Liver (tissue), 9 donors: ENCODE data around the gene NKAIN1. TPM values are rescaled to one million over a fixed set of nuclear protein-coding genes. Genes with fewer than 3 reads are reported as not detected.
A peak's percentile ranks its signal among the peaks of the same experiment; 100 is the strongest.
"Not testable (repeated sequence)": the region's sequence is repeated elsewhere in the genome, so short reads cannot be mapped to it uniquely, and the experiment has no call there.

ENCODE experiments used
- DNase-seq: peaks from one replicate; pipeline ENCODE4 v3.0.0-alpha.2; 2017; ENCODE audit warnings: low spot score
- H3K27ac ChIP-seq, 2 donors: one replicate each; pipeline ENCODE4 v1.7.0; 2013; ENCODE audit warnings: inconsistent platforms in 2 of 2, low read length in 2 of 2, control low read depth in 1 of 2, low read depth in 1 of 2, mild to moderate bottlenecking in 1 of 2
- H3K27me3 ChIP-seq, 4 donors: one replicate each; pipeline versions ENCODE4 v1.6.1 to v1.7.0; 2013; ENCODE audit warnings: low read length in 3 of 4, inconsistent platforms in 1 of 4, mild to moderate bottlenecking in 1 of 4, moderate library complexity in 1 of 4; ENCODE audit not compliant: control insufficient read depth in 4 of 4, insufficient read depth in 4 of 4
- H3K36me3 ChIP-seq, 4 donors: one replicate each; pipeline versions ENCODE4 v1.6.1 to v1.7.0; 2013; ENCODE audit warnings: low read length in 3 of 4, mild to moderate bottlenecking in 3 of 4, low read depth in 1 of 4, moderate library complexity in 1 of 4; ENCODE audit not compliant: control insufficient read depth in 4 of 4, insufficient read depth in 3 of 4
- H3K4me1 ChIP-seq, 4 donors: one replicate each; pipeline versions ENCODE4 v1.6.1 to v1.7.0; 2013; ENCODE audit warnings: low read length in 3 of 4, mild to moderate bottlenecking in 3 of 4, moderate library complexity in 1 of 4; ENCODE audit not compliant: control insufficient read depth in 4 of 4, insufficient read depth in 4 of 4
- H3K4me3 ChIP-seq, 3 donors: one replicate each; pipeline versions ENCODE4 v1.6.1 to v1.7.0; 2013; ENCODE audit warnings: low read length in 3 of 3, control low read depth in 1 of 3, low read depth in 1 of 3, mild to moderate bottlenecking in 1 of 3
- H3K9ac ChIP-seq, 2 donors: one replicate each; pipeline ENCODE4 v1.7.0; 2013; ENCODE audit warnings: low read length in 2 of 2, mild to moderate bottlenecking in 2 of 2, moderate library complexity in 2 of 2, control low read depth in 1 of 2, low read depth in 1 of 2
- H3K9me3 ChIP-seq, 4 donors: one replicate each; pipeline versions ENCODE4 v1.6.1 to v1.7.0; 2013; ENCODE audit warnings: low read length in 3 of 4; ENCODE audit not compliant: control insufficient read depth in 4 of 4
- EGR1 ChIP-seq, 2 donors: IDR thresholded peaks; 2 replicates each; pipeline ENCODE4 v1.6.1; 2016 to 2018; ENCODE audit warnings: antibody characterized with exemption in 2 of 2, low read depth in 2 of 2
- FOXA1 ChIP-seq: IDR thresholded peaks from 2 replicates; pipeline ENCODE4 v1.6.1; 2016; ENCODE audit warnings: antibody characterized with exemption
- FOXA2 ChIP-seq: IDR thresholded peaks from 2 replicates; pipeline ENCODE4 v1.6.1; 2016; ENCODE audit warnings: antibody characterized with exemption
- GABPA ChIP-seq, 2 donors: IDR thresholded peaks in 1 of 2; conservative IDR thresholded peaks in 1 of 2; 2 replicates each; pipeline ENCODE4 v1.6.1; 2016; ENCODE audit warnings: antibody characterized with exemption in 2 of 2, mild to moderate bottlenecking in 1 of 2, moderate library complexity in 1 of 2
- HNF4G ChIP-seq: IDR thresholded peaks from 2 replicates; pipeline ENCODE4 v1.6.1; 2016; ENCODE audit warnings: antibody characterized with exemption
- JUND ChIP-seq, 2 donors: IDR thresholded peaks; 2 replicates each; pipeline ENCODE4 v1.6.1; 2016; ENCODE audit warnings: antibody characterized with exemption in 2 of 2
- NR2F2 ChIP-seq: IDR thresholded peaks from 2 replicates; pipeline ENCODE4 v1.6.1; 2016; ENCODE audit warnings: antibody characterized with exemption
- RAD21 ChIP-seq, 2 donors: IDR thresholded peaks; 2 replicates each; pipeline ENCODE4 v1.6.1; 2016; ENCODE audit warnings: antibody characterized with exemption in 2 of 2, mild to moderate bottlenecking in 2 of 2
- RXRA ChIP-seq, 2 donors: IDR thresholded peaks; 2 replicates each; pipeline ENCODE4 v1.6.1; 2017 to 2018; ENCODE audit warnings: antibody characterized with exemption in 2 of 2, mild to moderate bottlenecking in 1 of 2
- SP1 ChIP-seq: IDR thresholded peaks from 2 replicates; pipeline ENCODE4 v1.6.1; 2018; ENCODE audit warnings: antibody characterized with exemption, mild to moderate bottlenecking
- TAF1 ChIP-seq: conservative IDR thresholded peaks from 2 replicates; pipeline ENCODE4 v1.6.1; 2016; ENCODE audit warnings: antibody characterized with exemption, mild to moderate bottlenecking
- YY1 ChIP-seq: IDR thresholded peaks from 2 replicates; pipeline ENCODE4 v1.6.1; 2016; ENCODE audit warnings: antibody characterized with exemption, mild to moderate bottlenecking
- WGBS: extraction: QIAGEN DNeasy Blood & Tissue Kit; methylation state at CpG from one replicate; pipeline ENCODE4 v1.1.7; 2013; 5-methylcytosine and 5-hydroxymethylcytosine counted together
- polyA plus RNA-seq, 2 donors: library from polyadenylated mRNA; stranded (reverse) in 1 of 2; unstranded in 1 of 2; fragments of 200-250 nt in 1 of 2; fragments of >200 nt in 1 of 2; fragmentation: Nextera tagmentation in 1 of 2; extraction: Ambion mirVana in 1 of 2; gene quantifications; one replicate each; pipeline versions ENCODE4 v1.2.1 to v1.2.3, GENCODE V29; 2013 to 2015
- total RNA-seq, 2 donors: library from RNA; depleted of rRNA; stranded (reverse); fragments of >200 nt; gene quantifications; one replicate each; pipeline ENCODE4 v1.2.3, GENCODE V29; 2014
- TF ChIP-seq, protein P1 (sequence below): fragments of 150-350 bp; IDR thresholded peaks from 2 replicates; pipeline ENCODE4 v1.5.1; 2017; ENCODE audit warnings: improper control_type of control experiment, low read depth, low read length; ENCODE audit not compliant: missing input control
- TF ChIP-seq, protein P2 (sequence below): IDR thresholded peaks from 2 replicates; pipeline ENCODE4 v1.6.1; 2016; ENCODE audit warnings: antibody characterized with exemption
- TF ChIP-seq, protein P3 (sequence below): IDR thresholded peaks from 2 replicates; pipeline ENCODE4 v1.6.1; 2016; ENCODE audit warnings: antibody characterized with exemption, mild to moderate bottlenecking
- TF ChIP-seq, protein P4 (sequence below): IDR thresholded peaks from 2 replicates; pipeline ENCODE4 v1.6.1; 2016; ENCODE audit warnings: antibody characterized with exemption
- TF ChIP-seq, protein P5 (sequence below): IDR thresholded peaks from 2 replicates; pipeline ENCODE4 v1.6.1; 2016; ENCODE audit warnings: antibody characterized with exemption
- donor health status: healthy.
- donor health status: healthy.
- donor health status: healthy.
- donor health status: healthy.
- donor health status: healthy.

NKAIN1 gene
- total RNA-seq (not detected), polyA plus RNA-seq (not detected)

DNA sequence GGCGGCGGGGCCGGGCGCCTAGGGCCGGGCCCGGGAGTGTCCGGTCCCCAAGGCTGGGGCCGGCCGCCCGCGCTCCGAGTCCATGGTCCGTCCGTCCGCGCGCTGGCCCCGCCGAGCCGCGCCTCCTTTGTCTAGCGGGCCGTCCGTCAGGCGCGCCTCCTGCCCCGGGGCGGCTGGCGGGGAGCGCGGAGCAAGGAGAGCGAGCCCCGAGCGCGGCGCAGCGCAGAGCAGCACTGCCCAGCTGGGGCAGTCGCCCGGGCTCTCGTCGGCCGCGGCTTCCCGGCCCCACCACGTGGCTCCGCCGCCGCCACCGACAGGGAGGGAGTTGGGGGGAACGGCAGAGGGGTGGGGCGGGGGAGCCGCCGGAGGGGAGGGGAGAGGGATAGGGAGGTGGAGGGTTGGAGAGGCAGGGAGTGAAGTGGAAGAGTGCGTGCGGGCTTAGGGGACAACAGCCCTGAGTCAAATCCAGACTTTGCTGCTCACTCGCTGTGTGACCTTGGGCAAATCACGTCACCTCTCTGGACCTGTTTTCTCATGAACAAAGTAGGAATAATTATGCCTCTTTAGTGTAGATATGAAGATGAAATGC, at the start of gene NKAIN1:
Gene NKAIN1 (minus strand): TSS at position 235 of the 589 bp plus-strand sequence. CDS start 340 bp downstream, outside the sequence.
- no peak for DNase-seq
- no peaks in the 10 kb centered on the region for H3K36me3 ChIP-seq
- H3K27me3 ChIP-seq: peaks cover 0 to 15% (median 10%) of the 10 kb centered on the region in 4 donors
- H3K4me1 ChIP-seq: peaks cover 4 to 13% (median 7%) of the 10 kb centered on the region in 4 donors
- whole genome bisulfite sequencing: 2% methylated on average over 57 of the region's 57 CpGs
- H3K9me3 ChIP-seq: no peaks in the 10 kb centered on the region
- no peak within 1 kb of the TSS for H3K27ac ChIP-seq
- TF ChIP-seq YY1 (no peak), NR2F2 (no peak), HNF4G (no peak), RXRA (IDR thresholded peaks at IDR 0.05) (no peak), SP1 (no peak), GABPA (IDR thresholded peaks at IDR 0.05 in 1 of 2, conservative IDR thresholded peaks at IDR 0.05 in 1 of 2) (no peak), JUND (IDR thresholded peaks at IDR 0.05) (no peak), EGR1 (IDR thresholded peaks at IDR 0.05; ENCODE audit: low read depth in 2 of 2) (no peak), FOXA2 (no peak)
- TF ChIP-seq, protein P1, sequence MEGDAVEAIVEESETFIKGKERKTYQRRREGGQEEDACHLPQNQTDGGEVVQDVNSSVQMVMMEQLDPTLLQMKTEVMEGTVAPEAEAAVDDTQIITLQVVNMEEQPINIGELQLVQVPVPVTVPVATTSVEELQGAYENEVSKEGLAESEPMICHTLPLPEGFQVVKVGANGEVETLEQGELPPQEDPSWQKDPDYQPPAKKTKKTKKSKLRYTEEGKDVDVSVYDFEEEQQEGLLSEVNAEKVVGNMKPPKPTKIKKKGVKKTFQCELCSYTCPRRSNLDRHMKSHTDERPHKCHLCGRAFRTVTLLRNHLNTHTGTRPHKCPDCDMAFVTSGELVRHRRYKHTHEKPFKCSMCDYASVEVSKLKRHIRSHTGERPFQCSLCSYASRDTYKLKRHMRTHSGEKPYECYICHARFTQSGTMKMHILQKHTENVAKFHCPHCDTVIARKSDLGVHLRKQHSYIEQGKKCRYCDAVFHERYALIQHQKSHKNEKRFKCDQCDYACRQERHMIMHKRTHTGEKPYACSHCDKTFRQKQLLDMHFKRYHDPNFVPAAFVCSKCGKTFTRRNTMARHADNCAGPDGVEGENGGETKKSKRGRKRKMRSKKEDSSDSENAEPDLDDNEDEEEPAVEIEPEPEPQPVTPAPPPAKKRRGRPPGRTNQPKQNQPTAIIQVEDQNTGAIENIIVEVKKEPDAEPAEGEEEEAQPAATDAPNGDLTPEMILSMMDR: no peak
- TF ChIP-seq, protein P2, sequence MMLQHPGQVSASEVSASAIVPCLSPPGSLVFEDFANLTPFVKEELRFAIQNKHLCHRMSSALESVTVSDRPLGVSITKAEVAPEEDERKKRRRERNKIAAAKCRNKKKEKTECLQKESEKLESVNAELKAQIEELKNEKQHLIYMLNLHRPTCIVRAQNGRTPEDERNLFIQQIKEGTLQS: no peak
- TF ChIP-seq, protein P3, sequence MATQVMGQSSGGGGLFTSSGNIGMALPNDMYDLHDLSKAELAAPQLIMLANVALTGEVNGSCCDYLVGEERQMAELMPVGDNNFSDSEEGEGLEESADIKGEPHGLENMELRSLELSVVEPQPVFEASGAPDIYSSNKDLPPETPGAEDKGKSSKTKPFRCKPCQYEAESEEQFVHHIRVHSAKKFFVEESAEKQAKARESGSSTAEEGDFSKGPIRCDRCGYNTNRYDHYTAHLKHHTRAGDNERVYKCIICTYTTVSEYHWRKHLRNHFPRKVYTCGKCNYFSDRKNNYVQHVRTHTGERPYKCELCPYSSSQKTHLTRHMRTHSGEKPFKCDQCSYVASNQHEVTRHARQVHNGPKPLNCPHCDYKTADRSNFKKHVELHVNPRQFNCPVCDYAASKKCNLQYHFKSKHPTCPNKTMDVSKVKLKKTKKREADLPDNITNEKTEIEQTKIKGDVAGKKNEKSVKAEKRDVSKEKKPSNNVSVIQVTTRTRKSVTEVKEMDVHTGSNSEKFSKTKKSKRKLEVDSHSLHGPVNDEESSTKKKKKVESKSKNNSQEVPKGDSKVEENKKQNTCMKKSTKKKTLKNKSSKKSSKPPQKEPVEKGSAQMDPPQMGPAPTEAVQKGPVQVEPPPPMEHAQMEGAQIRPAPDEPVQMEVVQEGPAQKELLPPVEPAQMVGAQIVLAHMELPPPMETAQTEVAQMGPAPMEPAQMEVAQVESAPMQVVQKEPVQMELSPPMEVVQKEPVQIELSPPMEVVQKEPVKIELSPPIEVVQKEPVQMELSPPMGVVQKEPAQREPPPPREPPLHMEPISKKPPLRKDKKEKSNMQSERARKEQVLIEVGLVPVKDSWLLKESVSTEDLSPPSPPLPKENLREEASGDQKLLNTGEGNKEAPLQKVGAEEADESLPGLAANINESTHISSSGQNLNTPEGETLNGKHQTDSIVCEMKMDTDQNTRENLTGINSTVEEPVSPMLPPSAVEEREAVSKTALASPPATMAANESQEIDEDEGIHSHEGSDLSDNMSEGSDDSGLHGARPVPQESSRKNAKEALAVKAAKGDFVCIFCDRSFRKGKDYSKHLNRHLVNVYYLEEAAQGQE: no peak
- TF ChIP-seq, protein P4, sequence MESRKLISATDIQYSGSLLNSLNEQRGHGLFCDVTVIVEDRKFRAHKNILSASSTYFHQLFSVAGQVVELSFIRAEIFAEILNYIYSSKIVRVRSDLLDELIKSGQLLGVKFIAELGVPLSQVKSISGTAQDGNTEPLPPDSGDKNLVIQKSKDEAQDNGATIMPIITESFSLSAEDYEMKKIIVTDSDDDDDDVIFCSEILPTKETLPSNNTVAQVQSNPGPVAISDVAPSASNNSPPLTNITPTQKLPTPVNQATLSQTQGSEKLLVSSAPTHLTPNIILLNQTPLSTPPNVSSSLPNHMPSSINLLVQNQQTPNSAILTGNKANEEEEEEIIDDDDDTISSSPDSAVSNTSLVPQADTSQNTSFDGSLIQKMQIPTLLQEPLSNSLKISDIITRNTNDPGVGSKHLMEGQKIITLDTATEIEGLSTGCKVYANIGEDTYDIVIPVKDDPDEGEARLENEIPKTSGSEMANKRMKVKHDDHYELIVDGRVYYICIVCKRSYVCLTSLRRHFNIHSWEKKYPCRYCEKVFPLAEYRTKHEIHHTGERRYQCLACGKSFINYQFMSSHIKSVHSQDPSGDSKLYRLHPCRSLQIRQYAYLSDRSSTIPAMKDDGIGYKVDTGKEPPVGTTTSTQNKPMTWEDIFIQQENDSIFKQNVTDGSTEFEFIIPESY: no peak
- TF ChIP-seq, protein P5, sequence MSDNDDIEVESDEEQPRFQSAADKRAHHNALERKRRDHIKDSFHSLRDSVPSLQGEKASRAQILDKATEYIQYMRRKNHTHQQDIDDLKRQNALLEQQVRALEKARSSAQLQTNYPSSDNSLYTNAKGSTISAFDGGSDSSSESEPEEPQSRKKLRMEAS: no peak
- no peak within 1 kb of the TSS for H3K9ac ChIP-seq
- peak within 1 kb of the TSS in 1 of 3 donors; percentile 41 for H3K4me3 ChIP-seq

DNA sequence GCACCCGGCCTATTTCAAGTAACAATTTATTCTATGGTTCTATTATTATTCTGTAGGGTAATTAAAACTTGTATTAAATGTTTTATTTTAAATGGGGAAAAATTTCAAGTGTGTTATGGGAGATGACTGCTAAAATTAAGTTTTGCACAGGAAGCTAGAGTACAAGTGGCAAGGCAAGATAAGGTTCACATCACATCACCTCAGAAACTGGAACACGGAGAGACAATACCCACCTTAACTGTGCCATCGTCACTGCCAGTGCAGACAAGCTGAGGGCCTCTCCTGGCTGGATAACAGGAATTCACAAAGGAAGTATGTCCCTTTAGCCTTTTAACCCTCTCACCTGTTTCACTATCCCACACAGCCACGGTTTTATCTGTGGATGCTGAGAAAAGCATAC, 49.3 kb upstream of the NKAIN1 start:
- no peaks in the 10 kb centered on the region for H3K9me3 ChIP-seq
- DNase-seq: no peak
- no peak overlapping the region for H3K27ac ChIP-seq
- H3K27me3 ChIP-seq: no peaks in the 10 kb centered on the region
- WGBS: 77% methylated on average over 4 of the region's 4 CpGs
- H3K4me3 ChIP-seq: no peak overlapping the region
- no peak overlapping the region for H3K9ac ChIP-seq
- H3K4me1 ChIP-seq: no peaks in the 10 kb centered on the region
- no peak for TF ChIP-seq TAF1
- no peak for TF ChIP-seq FOXA1
- TF ChIP-seq FOXA2: no peak
- TF ChIP-seq EGR1 (IDR thresholded peaks at IDR 0.05; ENCODE audit: low read depth in 2 of 2): no peak
- no peak for TF ChIP-seq JUND (IDR thresholded peaks at IDR 0.05)
- TF ChIP-seq SP1: no peak
- no peak for TF ChIP-seq RXRA (IDR thresholded peaks at IDR 0.05)
- TF ChIP-seq HNF4G: no peak
- TF ChIP-seq RAD21 (IDR thresholded peaks at IDR 0.05): no peak
- no peak for TF ChIP-seq YY1
- TF ChIP-seq, protein P1: no peak
- peaks cover 14 to 58% (median 33%) of the 10 kb centered on the region in 4 donors for H3K36me3 ChIP-seq

DNA sequence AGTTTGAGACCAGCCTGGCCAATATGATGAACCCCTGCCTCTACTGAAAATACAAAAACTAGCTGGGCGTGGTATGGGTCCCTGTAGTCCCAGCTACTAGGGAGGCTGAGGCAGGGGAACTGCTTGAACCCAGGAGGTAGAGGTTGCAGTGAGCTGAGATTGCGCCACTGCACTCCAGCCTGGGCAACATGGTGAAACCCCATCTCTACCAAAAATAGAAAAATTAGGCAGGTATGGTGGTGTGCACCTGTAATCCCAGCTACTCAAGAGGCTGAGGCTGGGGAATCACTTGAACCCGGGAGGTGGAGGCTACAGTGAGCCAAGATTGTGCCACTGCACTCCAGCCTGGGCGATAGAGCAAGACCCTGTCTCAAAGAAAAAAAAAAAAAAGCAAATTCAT, 48.1 kb upstream of the NKAIN1 start:
- H3K9ac ChIP-seq, H3K27me3 ChIP-seq, H3K4me3 ChIP-seq, DNase-seq, H3K9me3 ChIP-seq, H3K27ac ChIP-seq, H3K4me1 ChIP-seq: not testable (repeated sequence)
- WGBS: 98% methylated on average over 4 of the region's 4 CpGs
- H3K36me3 ChIP-seq: peaks cover 14 to 56% (median 33%) of the 10 kb centered on the region in 4 donors
